Body of pancreas (tissue), 4 donors: ENCODE data around the gene SP140. TPM values are rescaled to one million over a fixed set of nuclear protein-coding genes. Genes with fewer than 3 reads are reported as not detected.

ENCODE experiments used
- ATAC-seq: fragments of 150-250 bp; one replicate; pipeline ENCODE4 v1.9.1; 2016
- DNase-seq, 4 donors: peaks; one replicate each; pipeline ENCODE4 v3.0.0-alpha.2; 2019
- H3K27ac ChIP-seq, 4 donors: fragments of 200-600 bp; sonication (generic); 1 replicate in 3 of 4; 2 replicates in 1 of 4; pipeline versions ENCODE4 v1.5.1 to v1.6.1; 2016 to 2019; ENCODE audit warnings: mild to moderate bottlenecking in 1 of 4, mixed read lengths in 1 of 4, moderate library complexity in 1 of 4
- H3K27me3 ChIP-seq, 2 donors: fragments of 200-600 bp; sonication (generic); one replicate each; pipeline ENCODE4 v1.6.0; 2016; ENCODE audit warnings: mild to moderate bottlenecking in 1 of 2
- H3K36me3 ChIP-seq, 2 donors: fragments of 200-600 bp; sonication (generic); replicated peaks in 1 of 2; 2 replicates each; pipeline ENCODE4 v1.5.1; 2016; ENCODE audit warnings: low read depth in 2 of 2; ENCODE audit not compliant: insufficient read depth in 1 of 2
- H3K4me1 ChIP-seq: fragments of 200-600 bp; sonication (generic); one replicate; pipeline ENCODE4 v1.6.0; 2016
- H3K4me3 ChIP-seq, 2 donors: fragments of 200-600 bp; sonication (generic); 1 replicate in 1 of 2; 2 replicates in 1 of 2; pipeline ENCODE4 v1.5.1; 2016 to 2019
- H3K9me3 ChIP-seq, 3 donors: fragments of 200-600 bp; sonication (generic); 1 replicate in 2 of 3; 2 replicates in 1 of 3; pipeline ENCODE4 v1.5.1; 2016
- POLR2A ChIP-seq, 3 donors: fragments of 450-650 bp; IDR thresholded peaks; one replicate each; pipeline ENCODE4 v1.6.1; 2016; ENCODE audit warnings: antibody characterized with exemption in 3 of 3, mild to moderate bottlenecking in 2 of 3
- WGBS, 2 donors: methylation state at CpG; one replicate each; pipeline ENCODE4 v1.1.5; 2017; 5-methylcytosine and 5-hydroxymethylcytosine counted together
- intact Hi-C: fragments of 100-400 bp; cut with DNase I; formaldehyde crosslinking; loops from one replicate; pipeline ENCODE4 v1.15.1; 2023
- total RNA-seq, 2 donors: library from RNA; depleted of rRNA; stranded (reverse); fragments of >200 nt; gene quantifications; one replicate each; pipeline ENCODE4 v1.1.0, GENCODE V29; 2016
- TF ChIP-seq, protein P1 (sequence below), 7 experiments: fragments of 450-650 bp in 4 of 7; fragments of 200-600 bp in 3 of 7; sonication (generic) in 3 of 7; IDR thresholded peaks; one replicate each; pipeline ENCODE4 v1.5.1; 2016 to 2019; ENCODE audit warnings: antibody characterized with exemption in 7 of 7

Gene SP140
- under 1 TPM; 0.33 to 0.52 TPM for total RNA-seq

- no peaks in the 10 kb centered on the region for H3K27me3 ChIP-seq
- peak within 1 kb of the TSS in 1 of 4 donors; percentile 24 for H3K27ac ChIP-seq
- ATAC-seq (no peak), DNase-seq (peak in 3 of 4 donors; percentile 14 to 65 (median 16))
- H3K36me3 ChIP-seq: no peaks in the 10 kb centered on the region
- TF ChIP-seq, protein P1, sequence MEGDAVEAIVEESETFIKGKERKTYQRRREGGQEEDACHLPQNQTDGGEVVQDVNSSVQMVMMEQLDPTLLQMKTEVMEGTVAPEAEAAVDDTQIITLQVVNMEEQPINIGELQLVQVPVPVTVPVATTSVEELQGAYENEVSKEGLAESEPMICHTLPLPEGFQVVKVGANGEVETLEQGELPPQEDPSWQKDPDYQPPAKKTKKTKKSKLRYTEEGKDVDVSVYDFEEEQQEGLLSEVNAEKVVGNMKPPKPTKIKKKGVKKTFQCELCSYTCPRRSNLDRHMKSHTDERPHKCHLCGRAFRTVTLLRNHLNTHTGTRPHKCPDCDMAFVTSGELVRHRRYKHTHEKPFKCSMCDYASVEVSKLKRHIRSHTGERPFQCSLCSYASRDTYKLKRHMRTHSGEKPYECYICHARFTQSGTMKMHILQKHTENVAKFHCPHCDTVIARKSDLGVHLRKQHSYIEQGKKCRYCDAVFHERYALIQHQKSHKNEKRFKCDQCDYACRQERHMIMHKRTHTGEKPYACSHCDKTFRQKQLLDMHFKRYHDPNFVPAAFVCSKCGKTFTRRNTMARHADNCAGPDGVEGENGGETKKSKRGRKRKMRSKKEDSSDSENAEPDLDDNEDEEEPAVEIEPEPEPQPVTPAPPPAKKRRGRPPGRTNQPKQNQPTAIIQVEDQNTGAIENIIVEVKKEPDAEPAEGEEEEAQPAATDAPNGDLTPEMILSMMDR (IDR thresholded peaks at IDR 0.05): no peak
- peak in 2 of 3 donors; percentile 6 to 29 for TF ChIP-seq POLR2A (IDR thresholded peaks at IDR 0.05)
- intact Hi-C loops: no loop called here
- H3K9me3 ChIP-seq: no peaks in the 10 kb centered on the region
- H3K4me1 ChIP-seq: peaks cover 3% of the 10 kb centered on the region
- no peak within 1 kb of the TSS for H3K4me3 ChIP-seq
- 64 to 75% methylated on average over 8 of the region's 8 CpGs for WGBS, 2 donors
Measured at GRCh38 chr2:230225486-230225885, at the start of gene SP140. Gene SP140 (plus strand): TSS chr2:230225736. CDS start chr2:230225845, 109 bp downstream.

- no peak for TF ChIP-seq POLR2A (IDR thresholded peaks at IDR 0.05)
- TF ChIP-seq, protein P1 (IDR thresholded peaks at IDR 0.05): no peak
- H3K27ac ChIP-seq: no peak overlapping the region
Measured at GRCh38 chr2:230176996-230177395, 48.5 kb upstream of the SP140 start.

DNA sequence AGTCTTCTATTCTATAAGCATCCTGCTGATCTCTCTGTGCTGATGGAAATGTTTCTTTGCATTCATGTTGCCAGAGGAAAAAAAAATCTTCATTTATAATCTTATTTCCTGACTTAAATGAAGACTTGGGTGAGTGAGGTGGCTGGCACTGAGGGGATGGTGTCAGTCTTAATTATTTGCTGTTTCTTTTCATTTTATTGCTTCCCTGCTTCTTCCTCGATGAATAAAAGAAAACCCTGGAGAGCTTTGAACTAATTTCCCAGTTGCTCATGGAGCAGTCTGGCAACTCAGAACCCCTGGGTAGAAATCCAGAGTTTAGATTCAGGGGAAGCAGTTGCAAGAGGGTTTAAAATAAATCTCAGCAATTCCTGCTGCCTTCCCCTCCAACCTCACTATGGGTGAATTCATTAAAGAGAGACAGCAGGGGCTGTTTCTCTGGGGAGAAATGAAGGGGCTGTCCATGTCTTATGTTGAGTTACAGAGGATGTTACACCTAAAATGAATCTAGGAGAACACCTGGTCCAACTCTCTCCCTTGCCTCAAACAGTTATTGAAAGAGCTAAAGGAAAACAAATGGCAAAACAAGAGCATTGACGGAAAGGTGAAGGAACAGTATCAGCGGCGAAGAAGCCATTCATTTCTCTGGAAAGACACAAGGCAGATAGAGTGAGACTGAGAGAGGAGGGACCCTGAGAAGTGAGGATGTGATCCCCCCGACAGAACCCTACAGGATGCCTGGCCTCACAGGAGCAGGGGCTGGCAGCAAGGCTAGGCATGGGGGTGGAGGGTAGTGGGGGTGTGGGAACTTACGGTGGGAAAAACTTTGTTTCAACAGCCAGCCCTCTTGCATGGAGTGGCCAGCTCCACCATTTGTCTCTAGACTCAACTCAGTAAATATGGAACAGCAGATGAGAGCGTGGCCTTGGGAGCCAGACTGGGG is 46.7 kb upstream of the SP140 start:
- Histone ChIP-seq H3K36me3 (peaks cover 6 to 7% of the 10 kb centered on the region in 2 donors), H3K27ac (no peak overlapping the region)

More at GRCh38 chr2:230176996-230177395, 48.5 kb upstream of the SP140 start:
- Histone ChIP-seq H3K4me1 (no peaks in the 10 kb centered on the region), H3K4me3 (no peak overlapping the region), H3K36me3 (peaks cover 6 to 7% of the 10 kb centered on the region in 2 donors), H3K27me3 (no peaks in the 10 kb centered on the region), H3K9me3 (no peaks in the 10 kb centered on the region)
- intact Hi-C loops: no loop called here
- DNase-seq (no peak), ATAC-seq (no peak)
- 100% methylated on average over 3 of the region's 3 CpGs for WGBS, 2 donors

DNA sequence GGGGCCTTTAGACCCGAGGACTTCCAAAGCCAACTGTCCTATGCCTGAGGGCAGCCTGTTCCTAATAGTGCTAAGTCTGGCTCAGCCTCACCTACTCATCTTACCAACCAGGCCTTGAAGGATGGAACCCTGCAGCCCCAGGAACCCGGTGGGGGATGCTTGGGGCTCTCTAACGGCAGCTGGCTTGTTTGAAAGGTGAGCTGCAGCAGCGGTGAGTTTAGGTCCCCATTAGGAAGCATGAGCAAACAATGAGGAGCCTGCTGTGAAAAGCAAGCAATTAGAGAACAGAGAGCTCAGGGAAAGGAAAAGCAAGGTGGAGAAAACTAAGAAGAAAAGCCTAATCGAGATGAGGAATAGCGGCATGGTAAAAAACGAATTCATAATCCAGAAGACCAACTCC is 45.6 kb upstream of the SP140 start:
- intact Hi-C loops: no loop called here
- DNase-seq (no peak), ATAC-seq (no peak)
- TF ChIP-seq POLR2A (IDR thresholded peaks at IDR 0.05): no peak
- TF ChIP-seq, protein P1 (IDR thresholded peaks at IDR 0.05): no peak
- H3K4me3 ChIP-seq: no peak overlapping the region
- no peaks in the 10 kb centered on the region for H3K9me3 ChIP-seq
- H3K27me3 ChIP-seq: no peaks in the 10 kb centered on the region
- no peaks in the 10 kb centered on the region for H3K4me1 ChIP-seq
- WGBS, 2 donors: 78 to 79% methylated on average over 6 to 7 of the region's 7 CpGs
- H3K27ac ChIP-seq: no peak overlapping the region
- H3K36me3 ChIP-seq: peaks cover 6 to 7% of the 10 kb centered on the region in 2 donors

More for the DNA sequence above, 46.7 kb upstream of the SP140 start:
- H3K27me3 ChIP-seq: no peaks in the 10 kb centered on the region
- no peak for TF ChIP-seq POLR2A (IDR thresholded peaks at IDR 0.05)
- TF ChIP-seq, protein P1 (IDR thresholded peaks at IDR 0.05): no peak
- no peaks in the 10 kb centered on the region for H3K4me1 ChIP-seq
- 89 to 91% methylated on average over 7 of the region's 7 CpGs for WGBS, 2 donors
- intact Hi-C loops: no loop called here
- no peak for DNase-seq
- H3K4me3 ChIP-seq: no peak overlapping the region
- no peaks in the 10 kb centered on the region for H3K9me3 ChIP-seq
- no peak for ATAC-seq
